ENCODE data around the gene NAA20.

GRCh38 chr20:19975436-19975799 lies 41.7 kb upstream of the NAA20 start:
- TF ChIP-seq, protein P1, sequence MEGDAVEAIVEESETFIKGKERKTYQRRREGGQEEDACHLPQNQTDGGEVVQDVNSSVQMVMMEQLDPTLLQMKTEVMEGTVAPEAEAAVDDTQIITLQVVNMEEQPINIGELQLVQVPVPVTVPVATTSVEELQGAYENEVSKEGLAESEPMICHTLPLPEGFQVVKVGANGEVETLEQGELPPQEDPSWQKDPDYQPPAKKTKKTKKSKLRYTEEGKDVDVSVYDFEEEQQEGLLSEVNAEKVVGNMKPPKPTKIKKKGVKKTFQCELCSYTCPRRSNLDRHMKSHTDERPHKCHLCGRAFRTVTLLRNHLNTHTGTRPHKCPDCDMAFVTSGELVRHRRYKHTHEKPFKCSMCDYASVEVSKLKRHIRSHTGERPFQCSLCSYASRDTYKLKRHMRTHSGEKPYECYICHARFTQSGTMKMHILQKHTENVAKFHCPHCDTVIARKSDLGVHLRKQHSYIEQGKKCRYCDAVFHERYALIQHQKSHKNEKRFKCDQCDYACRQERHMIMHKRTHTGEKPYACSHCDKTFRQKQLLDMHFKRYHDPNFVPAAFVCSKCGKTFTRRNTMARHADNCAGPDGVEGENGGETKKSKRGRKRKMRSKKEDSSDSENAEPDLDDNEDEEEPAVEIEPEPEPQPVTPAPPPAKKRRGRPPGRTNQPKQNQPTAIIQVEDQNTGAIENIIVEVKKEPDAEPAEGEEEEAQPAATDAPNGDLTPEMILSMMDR (IDR thresholded peaks at IDR 0.05 in 4 of 5, conservative IDR thresholded peaks at IDR 0.05 in 1 of 5): no peak
- no peak for TF ChIP-seq POLR2A (IDR thresholded peaks at IDR 0.05)
